ENCODE measurements around the gene MVB12B.
A peak's percentile ranks its signal among the peaks of the same experiment; 100 is the strongest.

Gene MVB12B

DNA sequence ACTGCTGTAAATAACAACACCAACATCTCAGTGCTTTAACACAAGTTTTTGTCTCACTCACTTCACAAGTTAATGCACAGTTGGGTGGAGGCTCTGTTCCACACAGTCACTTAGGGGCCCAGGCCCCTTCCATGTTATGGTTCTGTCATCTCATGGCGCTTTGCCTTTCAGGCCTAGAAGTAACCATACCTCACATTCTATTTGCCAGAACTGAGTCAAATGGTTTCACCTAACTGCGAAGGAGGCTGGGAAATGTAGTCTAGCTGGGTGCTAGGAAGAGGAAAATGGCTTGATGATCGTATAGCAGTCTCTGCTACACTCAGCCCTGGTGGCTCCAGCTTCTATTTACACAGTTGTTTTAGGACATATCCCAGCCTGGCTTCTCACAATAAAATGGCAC lies 23.1 kb upstream of the MVB12B start:
- DNase-seq (ENCODE audit: low read depth in 3 of 3), result no peak

- DNase-seq (ENCODE audit: low read depth in 3 of 3), result no peak
These were observed 22.2 kb upstream of the MVB12B start for GRCh38 chr9:126304207-126304970.

DNA sequence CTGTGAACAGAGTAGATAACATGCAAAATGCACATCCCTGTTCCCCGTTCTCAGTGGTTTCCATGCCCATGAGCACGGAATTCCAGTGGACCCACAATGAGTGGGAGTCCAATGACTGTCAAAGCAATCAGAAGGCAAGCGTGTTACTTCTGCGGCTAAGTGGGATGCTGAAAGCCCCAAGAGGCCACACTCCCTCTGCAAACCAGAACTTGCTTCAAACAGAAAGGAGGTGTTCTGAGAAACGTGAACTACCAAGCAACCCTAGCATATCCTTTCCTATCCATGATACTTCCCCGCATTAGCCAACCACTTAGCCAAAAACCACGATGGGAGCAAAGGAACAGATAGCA lies 21.7 kb upstream of the MVB12B start:
- DNase-seq (ENCODE audit: low read depth in 3 of 3), result no peak

DNA sequence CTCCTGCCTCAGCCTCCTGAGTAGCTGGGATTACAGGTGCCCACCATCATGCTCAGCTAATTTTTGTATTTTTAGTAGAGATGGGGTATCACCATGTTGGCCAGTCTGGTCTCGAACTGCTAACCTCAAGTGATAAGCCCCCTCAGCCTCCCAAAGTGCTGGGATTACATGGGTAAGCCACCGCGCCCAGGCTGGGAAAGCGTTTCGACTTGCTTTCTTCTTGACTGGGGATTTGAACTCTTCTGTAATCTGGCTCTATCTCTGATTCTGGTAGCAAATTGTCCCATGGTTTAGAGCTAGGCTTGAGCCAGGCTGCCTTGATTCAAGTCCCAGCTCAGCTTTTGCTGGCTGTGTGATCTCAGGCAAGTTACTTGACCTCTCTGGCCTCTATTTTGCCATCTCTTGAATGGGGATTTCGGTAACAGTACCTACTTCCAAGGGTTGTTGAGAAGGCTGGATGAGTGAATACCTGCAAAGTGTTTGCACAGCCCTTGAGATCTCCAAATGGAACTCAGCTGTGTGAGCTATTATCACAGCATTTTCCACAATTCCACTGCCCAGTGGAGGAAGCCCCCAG lies 20.5 kb upstream of the MVB12B start:
- no peak for DNase-seq (ENCODE audit: low read depth in 3 of 3)

DNA sequence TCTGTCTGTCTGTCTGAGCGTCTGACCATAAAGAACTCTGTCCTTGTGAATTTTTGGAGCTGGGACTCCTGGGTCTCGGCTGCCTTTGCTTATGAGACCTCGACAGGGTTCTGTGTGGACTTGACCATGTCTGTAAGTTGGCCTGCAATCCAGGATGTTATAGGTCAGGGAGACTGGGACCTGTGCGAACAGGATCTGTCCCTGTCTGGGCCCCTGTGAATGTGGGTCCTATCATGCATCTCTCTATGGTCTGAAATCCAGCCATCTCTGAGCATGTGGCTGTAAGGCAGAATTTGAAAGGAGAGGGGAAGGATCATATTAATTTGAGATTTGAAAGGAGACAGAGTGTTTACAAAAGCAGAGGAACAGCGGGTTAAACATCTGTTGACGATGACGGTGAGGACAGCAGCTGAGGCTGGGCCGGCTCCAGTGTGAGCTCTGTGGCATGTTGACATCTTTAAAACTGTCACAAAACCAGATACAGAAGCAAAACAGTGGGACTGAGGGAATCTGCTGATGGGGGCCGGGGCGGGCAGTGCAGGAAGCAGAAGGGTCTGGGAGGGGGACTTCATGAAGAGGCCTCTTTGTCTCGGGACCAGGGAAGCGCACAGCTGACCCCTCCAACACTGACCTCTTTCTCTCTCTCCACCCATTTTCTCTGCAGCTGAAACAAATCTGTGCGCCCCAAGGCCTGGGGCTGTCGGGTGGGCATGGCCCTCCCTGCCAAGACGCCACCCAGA lies 19.1 kb upstream of the MVB12B start:
- DNase-seq (ENCODE audit: low read depth in 3 of 3), result no peak

DNA sequence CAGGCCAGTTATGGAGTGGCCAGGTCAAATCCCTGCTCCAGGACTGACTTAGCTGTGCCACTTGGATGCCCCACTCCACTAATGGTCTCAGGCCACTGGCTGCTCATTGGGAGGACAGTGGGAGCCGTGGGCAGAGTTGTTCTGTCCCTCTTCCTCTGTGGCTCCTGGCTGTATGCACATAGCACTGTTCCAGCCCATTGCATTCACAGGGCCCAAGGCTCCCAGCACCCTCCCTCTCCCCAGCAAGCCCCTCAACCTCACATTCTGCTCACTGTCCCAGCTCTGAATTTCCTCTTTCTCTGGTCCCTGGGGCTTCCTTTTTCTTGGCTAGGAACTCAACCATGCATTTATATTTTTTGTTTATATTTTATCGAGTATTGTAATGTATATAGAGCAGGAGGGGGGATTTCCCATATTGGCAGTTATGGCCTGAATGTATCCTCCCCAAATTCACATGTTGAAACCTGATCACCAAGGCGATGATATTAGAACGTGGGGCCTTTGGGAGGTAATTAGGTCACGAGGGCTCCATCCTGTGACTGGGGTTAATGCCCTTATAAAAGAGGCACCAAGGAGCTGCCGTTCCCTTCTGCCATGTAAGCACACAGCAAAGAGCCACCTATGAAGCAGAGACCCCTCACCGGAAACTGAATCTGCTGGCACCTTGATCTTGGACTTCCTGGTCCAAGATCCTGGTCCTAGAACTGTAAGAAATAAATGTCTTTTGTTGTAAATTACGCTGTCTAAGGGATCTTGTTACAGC lies 17.0 kb upstream of the MVB12B start:
- no peak for DNase-seq (ENCODE audit: low read depth in 3 of 3)

DNA sequence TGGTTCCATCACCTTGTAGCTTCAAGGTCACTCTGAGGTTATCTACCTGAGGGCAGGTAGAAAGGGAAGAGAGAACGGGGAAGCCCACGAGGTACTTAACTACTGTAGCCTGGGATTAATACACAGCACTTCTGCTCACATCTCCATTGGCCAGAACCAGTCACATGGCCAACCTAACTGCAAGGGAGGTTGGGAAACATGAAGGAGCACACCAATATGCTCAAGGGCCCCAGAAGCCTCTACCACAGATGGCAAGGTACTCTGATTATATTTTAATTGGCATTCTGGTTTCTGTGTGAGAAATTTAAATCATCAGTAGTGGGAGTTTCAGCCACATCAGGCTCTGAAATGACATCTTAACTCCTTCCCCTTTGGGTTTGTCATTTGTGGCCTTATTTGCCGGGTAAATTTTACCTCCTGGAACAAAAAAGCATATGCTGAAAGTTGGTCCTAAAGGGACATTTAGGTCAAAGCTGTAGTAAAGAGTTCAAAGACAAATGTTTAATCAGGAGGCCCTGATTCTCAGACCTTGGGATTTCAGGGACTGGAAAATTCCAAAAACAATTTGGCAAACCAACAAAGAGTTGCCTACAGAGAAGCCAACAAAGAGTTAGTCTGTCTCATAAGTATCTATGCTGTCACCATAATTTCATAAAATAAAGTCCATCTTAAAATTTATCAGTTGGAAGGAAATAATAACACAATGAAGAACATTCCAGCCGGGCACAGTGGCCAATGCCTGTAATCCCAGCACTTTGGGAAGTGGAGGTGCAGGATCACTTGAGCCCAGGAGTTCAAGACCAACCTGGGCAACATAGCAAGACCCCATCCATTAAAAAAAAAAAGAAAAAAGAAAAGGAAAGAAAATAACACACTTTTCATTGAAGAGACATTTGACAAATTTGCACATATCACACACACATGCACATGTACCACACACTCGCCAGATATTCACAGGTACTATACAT lies 13.8 kb upstream of the MVB12B start:
- no peak for DNase-seq (ENCODE audit: low read depth in 3 of 3)

DNA sequence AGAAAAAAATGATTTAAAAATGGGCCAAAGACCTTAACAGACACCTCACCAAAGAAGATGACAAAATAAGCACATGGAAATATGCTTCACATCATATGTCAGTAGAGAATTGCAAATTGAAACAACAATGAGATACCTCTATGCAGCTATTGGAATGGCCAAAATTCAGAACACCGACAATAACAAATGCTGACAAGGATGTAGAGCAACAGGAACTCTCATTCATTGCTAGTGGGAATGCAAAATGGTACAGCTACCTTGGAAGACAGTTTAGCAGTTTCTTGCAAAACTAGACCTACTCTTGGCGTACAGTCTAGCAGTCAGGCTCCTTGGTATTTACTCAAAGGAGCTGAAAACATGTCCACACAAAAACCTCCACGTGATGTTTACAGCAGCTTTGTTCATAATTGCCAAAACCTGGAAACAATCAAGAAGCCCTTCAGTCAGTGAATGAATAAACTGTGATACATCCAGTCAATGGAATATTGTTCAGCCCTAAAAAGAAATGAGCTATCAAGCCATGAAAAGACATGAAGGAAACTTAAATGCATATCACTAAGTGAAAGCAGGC lies 10.5 kb upstream of the MVB12B start:
- DNase-seq (ENCODE audit: low read depth in 3 of 3), result no peak

GRCh38 chr9:126317513-126317912 lies 9.1 kb upstream of the MVB12B start:
- DNase-seq (ENCODE audit: low read depth in 3 of 3), result no peak

DNA sequence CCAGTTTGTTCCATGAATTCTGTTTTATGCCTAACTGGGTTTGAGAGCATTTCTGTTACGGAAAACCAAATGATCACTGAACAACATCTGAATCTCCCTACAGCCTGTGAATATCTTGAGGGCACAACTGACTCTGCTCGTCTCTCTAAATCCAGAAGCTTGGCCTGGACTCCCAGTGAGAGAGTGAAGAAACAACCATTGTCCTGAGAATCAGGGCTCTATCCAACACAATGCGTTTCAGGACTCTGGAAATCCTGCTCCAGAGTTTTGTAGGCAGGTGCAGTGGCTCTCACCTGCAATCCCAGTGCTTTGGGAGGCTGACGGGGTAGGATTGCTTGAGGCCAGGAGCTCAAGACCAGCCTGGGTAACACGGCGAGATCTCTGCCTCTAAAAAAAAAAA lies 7.8 kb upstream of the MVB12B start:
- DNase-seq (ENCODE audit: low read depth in 3 of 3), result no peak

DNA sequence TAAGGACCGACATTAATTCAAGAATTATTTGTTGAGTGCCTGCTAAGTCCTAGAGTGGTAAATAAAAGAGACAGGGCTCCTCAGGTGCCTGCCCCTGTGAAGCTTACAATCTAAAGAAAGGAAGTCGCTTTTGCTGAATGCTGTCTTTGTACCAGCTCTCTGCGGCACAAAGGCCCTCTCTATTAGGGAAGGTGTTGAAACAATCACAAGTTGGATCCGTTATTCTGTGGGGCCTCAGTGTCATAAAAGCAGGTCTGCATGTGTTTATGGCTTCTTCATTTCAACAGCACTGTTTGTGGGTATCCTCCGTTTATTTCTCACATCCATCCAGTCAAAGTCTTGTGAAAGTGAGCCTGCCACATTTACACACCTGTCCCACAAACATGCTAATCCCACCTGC lies 7.0 kb upstream of the MVB12B start:
- DNase-seq (ENCODE audit: low read depth in 3 of 3), result no peak

GRCh38 chr9:126320158-126320922 lies 6.3 kb upstream of the MVB12B start:
- DNase-seq (ENCODE audit: low read depth in 3 of 3), result no peak

GRCh38 chr9:126321742-126322141 lies 4.9 kb upstream of the MVB12B start:
- DNase-seq (ENCODE audit: low read depth in 3 of 3), result no peak

GRCh38 chr9:126325821-126326220 lies 808 bp upstream of the MVB12B start:
- DNase-seq (ENCODE audit: low read depth in 3 of 3), result no peak

DNA sequence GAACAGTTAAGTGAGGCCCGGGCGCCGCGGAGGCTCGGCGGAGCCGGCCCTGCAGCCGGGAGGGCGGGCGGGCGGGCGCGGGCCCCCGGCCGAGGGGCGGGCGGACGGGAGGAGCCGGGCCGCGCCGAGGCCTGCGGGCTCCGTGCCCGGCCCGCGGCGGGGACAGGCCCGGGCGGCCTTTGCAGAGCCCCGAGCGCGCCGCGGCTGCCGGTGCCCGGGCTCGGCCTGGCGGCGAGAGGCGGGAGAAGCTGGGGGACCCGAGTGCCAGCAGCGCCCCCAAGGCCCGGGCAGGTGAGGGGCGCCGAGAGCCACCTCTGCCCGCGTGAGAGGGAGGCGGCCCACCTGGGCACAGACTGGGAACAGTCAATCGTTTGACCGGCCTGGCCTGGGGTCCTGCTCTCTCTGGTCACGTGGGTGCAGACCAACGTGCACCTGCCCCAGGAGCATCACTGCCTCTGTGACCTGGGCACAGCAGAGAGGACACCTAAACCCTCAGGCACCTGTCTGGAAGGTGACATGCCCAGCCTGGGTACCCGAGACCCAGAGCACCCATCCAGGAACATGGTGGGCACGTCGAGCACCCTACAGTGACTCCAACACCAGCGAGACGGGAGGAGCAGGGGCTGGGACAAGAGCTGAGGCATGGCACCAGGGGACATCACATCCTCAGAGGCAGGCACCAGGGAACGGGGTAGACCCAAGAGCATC lies 531 bp downstream of the MVB12B start:
- peak in 1 of 3 experiments; percentile 7 for DNase-seq (ENCODE audit: low read depth in 3 of 3)

DNA sequence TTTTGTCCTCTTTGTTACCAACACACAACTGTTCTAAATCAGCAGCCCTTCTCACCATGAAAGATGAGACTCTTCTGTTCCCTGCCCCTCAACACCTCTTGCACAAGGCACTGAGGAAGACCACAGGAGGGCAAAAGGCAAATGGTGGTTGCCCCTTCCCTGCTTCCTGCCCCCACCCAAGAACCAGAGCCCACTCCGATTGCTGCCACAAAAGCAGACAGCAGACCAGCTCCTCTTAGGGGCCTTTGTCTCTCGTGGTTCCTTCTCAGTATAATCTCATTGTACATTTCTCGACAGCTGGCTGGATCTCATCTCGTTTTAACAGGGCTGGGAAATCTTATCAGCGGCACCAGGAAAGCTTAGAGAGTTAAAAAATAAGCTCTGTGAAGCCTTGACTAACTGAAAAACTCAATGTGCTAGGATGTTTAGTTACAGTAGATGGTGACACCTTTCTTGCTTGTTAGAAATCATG lies 1.1 kb downstream of the MVB12B start:
- no peak for DNase-seq (ENCODE audit: low read depth in 3 of 3)

- no peak for DNase-seq (ENCODE audit: low read depth in 3 of 3)
These were observed 1.8 kb downstream of the MVB12B start for GRCh38 chr9:126328407-126328806.

GRCh38 chr9:126329476-126330275 lies 3.0 kb downstream of the MVB12B start:
- no peak for DNase-seq (ENCODE audit: low read depth in 3 of 3)

Measured in stimulated activated CD4-positive, alpha-beta T cell treated with anti-CD3 and anti-CD28 coated beads, TNF-alpha, amount 100 ng/mL, for 24 hours (primary cell).